Amniotic epithelial cell (primary cell): ENCODE data around the gene GALK2.
"Not testable (repeated sequence)": the region's sequence is repeated elsewhere in the genome, so short reads cannot be mapped to it uniquely, and the experiment has no call there.

Experiments
- DNase-seq: peaks from one replicate; pipeline ENCODE4 v3.0.0-alpha.2; 2010; ENCODE audit warnings: low read depth

GALK2 gene

DNA sequence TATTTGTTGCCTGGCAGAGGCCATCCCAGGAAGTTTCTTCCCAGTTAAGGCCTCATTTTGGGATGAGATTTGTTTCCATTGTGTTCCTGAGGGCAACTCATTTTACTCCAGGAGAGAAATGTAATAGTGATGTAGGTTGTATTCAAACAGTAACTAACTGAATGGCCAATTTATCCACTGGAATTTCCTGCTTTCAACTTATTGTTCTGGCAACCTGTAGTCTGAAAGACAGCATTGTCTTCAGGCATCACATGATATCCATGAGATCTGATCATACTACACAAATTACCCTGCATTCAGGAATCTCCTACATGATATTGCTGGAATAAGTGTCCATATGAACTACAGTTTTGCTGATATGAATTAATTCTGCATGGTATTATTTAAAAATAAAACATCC, 173.5 kb downstream of the GALK2 start:
- DNase-seq: no peak

- not testable (repeated sequence) for DNase-seq
These were observed 184.4 kb downstream of the GALK2 start for GRCh38 chr15:49354439-49354838.

- DNase-seq: no peak
These were observed 191.3 kb downstream of the GALK2 start for GRCh38 chr15:49361370-49361769.

DNA sequence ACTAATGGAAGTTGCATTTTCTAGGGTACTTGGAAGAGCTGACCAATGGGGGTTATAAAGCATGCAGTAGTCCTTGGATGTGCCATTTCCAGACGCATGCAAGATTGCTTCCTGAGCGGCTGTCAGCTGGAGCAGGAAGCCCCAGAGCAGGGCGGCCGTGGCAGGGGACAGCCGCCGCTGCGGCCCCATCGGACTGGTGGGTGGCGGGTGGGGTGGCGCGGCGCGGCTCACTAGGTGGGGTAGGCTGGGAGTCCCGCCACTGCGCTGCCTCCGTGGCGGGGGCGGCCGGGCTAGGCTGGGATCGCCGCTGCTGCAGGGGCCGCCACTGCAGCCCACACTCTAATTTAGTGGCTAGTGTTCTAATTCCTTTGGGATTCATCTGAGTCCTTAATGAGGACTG, 196.4 kb downstream of the GALK2 start:
- no peak for DNase-seq

DNA sequence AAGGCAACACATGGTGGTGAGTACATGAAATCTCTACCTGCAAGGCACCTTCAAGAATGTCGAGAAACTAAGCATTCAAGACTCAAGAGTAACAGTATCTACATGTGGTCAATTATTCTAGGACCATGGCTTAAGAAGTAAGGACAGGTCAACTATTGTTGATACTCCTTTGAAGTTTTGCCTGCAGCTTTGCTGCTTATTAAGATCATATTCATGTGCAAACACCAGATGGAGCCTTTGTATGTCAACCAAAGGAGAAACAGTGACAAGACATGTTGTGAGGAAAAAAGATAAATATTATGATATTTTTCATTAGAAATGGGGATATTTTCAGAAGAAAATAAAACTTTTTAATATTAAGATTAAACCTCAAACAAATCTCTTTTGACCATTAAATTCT, 200.7 kb downstream of the GALK2 start:
- peak; percentile 50 for DNase-seq

GRCh38 chr15:49372366-49372765, 202.3 kb downstream of the GALK2 start:
- DNase-seq: no peak

DNA sequence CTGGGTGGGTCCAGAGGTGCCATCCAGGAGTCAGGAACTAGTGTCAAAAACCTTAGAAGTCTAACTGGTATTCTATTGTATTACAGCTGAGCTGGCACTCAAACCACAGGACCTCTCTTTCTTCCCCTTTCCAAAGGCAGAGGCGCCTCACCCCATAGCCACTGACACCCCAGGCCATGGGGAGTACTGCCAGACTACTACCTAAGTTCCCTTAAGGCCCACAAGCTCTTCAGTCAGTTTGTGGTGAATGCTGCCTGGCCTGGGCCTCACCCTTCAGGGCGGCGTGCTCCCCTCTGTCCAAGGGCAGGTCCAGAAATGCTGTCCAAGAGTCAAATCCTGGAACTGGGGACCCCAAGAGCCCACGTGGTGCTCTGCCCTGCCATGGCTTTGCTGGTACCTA, 209.9 kb downstream of the GALK2 start:
- no peak for DNase-seq

GRCh38 chr15:49380912-49381311, 210.9 kb downstream of the GALK2 start:
- DNase-seq: peak; percentile 21
